ENCODE data around the gene SMURF1.
"Not testable (repeated sequence)": the region's sequence is repeated elsewhere in the genome, so short reads cannot be mapped to it uniquely, and the experiment has no call there.

DNA sequence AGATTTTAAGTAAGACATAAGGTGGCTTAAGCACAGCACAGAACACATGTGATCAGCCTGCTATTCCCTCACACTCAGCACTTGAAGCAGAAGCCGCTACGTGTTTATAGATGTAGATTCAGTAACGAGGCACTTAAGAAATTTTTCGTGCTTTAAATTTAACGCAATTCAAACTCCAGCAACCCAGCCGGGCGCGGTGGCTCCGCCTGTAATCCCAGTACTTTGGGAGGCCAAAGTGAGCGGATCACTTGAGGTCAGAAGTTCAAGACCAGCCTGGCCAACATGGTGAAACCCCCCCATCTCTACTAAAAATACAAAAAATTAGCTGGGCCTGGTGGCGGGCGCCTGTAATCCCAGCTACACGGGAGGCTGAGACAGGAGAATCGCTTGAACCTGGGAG lies 97.6 kb downstream of the SMURF1 start:
- not testable (repeated sequence) for TF ChIP-seq RAD21 (conservative IDR thresholded peaks at IDR 0.05); EP300 (conservative IDR thresholded peaks at IDR 0.05; ENCODE audit: poor library complexity, severe bottlenecking); EZH2 (IDR thresholded peaks at IDR 0.05; ENCODE audit: borderline replicate concordance, insufficient read depth, low read length, poor library complexity, severe bottlenecking); MXI1 (conservative IDR thresholded peaks at IDR 0.05; ENCODE audit: poor library complexity, severe bottlenecking)
- TF ChIP-seq, protein P1, sequence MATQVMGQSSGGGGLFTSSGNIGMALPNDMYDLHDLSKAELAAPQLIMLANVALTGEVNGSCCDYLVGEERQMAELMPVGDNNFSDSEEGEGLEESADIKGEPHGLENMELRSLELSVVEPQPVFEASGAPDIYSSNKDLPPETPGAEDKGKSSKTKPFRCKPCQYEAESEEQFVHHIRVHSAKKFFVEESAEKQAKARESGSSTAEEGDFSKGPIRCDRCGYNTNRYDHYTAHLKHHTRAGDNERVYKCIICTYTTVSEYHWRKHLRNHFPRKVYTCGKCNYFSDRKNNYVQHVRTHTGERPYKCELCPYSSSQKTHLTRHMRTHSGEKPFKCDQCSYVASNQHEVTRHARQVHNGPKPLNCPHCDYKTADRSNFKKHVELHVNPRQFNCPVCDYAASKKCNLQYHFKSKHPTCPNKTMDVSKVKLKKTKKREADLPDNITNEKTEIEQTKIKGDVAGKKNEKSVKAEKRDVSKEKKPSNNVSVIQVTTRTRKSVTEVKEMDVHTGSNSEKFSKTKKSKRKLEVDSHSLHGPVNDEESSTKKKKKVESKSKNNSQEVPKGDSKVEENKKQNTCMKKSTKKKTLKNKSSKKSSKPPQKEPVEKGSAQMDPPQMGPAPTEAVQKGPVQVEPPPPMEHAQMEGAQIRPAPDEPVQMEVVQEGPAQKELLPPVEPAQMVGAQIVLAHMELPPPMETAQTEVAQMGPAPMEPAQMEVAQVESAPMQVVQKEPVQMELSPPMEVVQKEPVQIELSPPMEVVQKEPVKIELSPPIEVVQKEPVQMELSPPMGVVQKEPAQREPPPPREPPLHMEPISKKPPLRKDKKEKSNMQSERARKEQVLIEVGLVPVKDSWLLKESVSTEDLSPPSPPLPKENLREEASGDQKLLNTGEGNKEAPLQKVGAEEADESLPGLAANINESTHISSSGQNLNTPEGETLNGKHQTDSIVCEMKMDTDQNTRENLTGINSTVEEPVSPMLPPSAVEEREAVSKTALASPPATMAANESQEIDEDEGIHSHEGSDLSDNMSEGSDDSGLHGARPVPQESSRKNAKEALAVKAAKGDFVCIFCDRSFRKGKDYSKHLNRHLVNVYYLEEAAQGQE (IDR thresholded peaks at IDR 0.05; ENCODE audit: borderline replicate concordance) = not testable (repeated sequence)
- TF ChIP-seq, protein P2, sequence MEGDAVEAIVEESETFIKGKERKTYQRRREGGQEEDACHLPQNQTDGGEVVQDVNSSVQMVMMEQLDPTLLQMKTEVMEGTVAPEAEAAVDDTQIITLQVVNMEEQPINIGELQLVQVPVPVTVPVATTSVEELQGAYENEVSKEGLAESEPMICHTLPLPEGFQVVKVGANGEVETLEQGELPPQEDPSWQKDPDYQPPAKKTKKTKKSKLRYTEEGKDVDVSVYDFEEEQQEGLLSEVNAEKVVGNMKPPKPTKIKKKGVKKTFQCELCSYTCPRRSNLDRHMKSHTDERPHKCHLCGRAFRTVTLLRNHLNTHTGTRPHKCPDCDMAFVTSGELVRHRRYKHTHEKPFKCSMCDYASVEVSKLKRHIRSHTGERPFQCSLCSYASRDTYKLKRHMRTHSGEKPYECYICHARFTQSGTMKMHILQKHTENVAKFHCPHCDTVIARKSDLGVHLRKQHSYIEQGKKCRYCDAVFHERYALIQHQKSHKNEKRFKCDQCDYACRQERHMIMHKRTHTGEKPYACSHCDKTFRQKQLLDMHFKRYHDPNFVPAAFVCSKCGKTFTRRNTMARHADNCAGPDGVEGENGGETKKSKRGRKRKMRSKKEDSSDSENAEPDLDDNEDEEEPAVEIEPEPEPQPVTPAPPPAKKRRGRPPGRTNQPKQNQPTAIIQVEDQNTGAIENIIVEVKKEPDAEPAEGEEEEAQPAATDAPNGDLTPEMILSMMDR (IDR thresholded peaks at IDR 0.05; ENCODE audit: poor library complexity, severe bottlenecking) = not testable (repeated sequence)
